Fibroblast of mammary gland (primary cell): ENCODE data around the gene GRIK1.

Experiments
- DNase-seq: peaks from one replicate; pipeline ENCODE4 v3.0.0-alpha.2; 2010; ENCODE audit warnings: low read depth
- H3K4me3 ChIP-seq: 2 replicates; pipeline ENCODE4 v1.5.1; 2011; ENCODE audit warnings: low read depth, mild to moderate bottlenecking, low read length, moderate library complexity; ENCODE audit not compliant: control insufficient read depth
- TF ChIP-seq, protein P1 (sequence below): conservative IDR thresholded peaks from 2 replicates; pipeline ENCODE4 v1.5.1; 2011; ENCODE audit warnings: low read depth, low read length, inconsistent platforms; ENCODE audit not compliant: control insufficient read depth, insufficient read depth

The GRIK1 gene

DNA sequence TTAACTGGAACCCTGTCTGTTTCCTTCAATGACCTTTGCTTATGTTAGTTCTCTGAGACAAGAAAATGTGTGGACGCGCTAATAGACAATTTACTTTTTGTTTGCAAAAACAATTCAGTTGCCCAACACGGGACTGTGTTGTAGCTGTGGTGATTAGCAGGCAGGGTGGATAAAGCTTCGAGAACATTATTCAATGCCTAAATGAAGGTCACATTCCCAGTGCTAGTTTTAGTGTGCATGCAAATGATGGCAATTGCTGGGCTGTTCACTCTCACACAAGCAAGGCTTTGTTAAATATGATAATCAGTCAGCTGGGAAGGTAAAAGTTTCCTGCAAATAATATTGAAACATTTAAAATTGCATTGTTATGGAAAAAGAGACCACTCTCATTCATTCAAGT lies 452.6 kb downstream of the GRIK1 start:
- DNase-seq: no peak

More for the DNA sequence above, 452.6 kb downstream of the GRIK1 start:
- TF ChIP-seq, protein P1, sequence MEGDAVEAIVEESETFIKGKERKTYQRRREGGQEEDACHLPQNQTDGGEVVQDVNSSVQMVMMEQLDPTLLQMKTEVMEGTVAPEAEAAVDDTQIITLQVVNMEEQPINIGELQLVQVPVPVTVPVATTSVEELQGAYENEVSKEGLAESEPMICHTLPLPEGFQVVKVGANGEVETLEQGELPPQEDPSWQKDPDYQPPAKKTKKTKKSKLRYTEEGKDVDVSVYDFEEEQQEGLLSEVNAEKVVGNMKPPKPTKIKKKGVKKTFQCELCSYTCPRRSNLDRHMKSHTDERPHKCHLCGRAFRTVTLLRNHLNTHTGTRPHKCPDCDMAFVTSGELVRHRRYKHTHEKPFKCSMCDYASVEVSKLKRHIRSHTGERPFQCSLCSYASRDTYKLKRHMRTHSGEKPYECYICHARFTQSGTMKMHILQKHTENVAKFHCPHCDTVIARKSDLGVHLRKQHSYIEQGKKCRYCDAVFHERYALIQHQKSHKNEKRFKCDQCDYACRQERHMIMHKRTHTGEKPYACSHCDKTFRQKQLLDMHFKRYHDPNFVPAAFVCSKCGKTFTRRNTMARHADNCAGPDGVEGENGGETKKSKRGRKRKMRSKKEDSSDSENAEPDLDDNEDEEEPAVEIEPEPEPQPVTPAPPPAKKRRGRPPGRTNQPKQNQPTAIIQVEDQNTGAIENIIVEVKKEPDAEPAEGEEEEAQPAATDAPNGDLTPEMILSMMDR: no peak
- H3K4me3 ChIP-seq: no peak overlapping the region
